B cell (primary cell): Measurements from ENCODE around the gene SLC26A8.

Experiments
- CTCF ChIP-seq: fragments of 200-600 bp; IDR thresholded peaks from one replicate; pipeline ENCODE4 v1.8.0; 2022; ENCODE audit warnings: antibody characterized with exemption, mild to moderate bottlenecking
- EZH2 ChIP-seq: IDR thresholded peaks from 2 replicates; pipeline ENCODE4 v1.6.1; 2012; ENCODE audit warnings: borderline replicate concordance, low read depth, mild to moderate bottlenecking, moderate library complexity, low read length; ENCODE audit not compliant: insufficient read depth, poor library complexity, severe bottlenecking

GRCh38 chr6:36062247-36062646, 37.8 kb upstream of the SLC26A8 start:
- TF ChIP-seq CTCF (no peak), EZH2 (no peak)
